HUES6 (cell line): ENCODE measurements around the gene TJAP1.

Experiments
- H3K27ac ChIP-seq: 2 replicates; pipeline ENCODE4 v1.7.0; 2013; ENCODE audit warnings: low read depth, mild to moderate bottlenecking, low read length, inconsistent platforms
- H3K27me3 ChIP-seq: 2 replicates; pipeline ENCODE4 v1.6.1; 2013; ENCODE audit warnings: low read length; ENCODE audit not compliant: control insufficient read depth, insufficient read depth
- H3K36me3 ChIP-seq: 2 replicates; pipeline ENCODE4 v1.6.1; 2013; ENCODE audit warnings: low read length; ENCODE audit not compliant: control insufficient read depth, insufficient read depth
- H3K4me1 ChIP-seq: 2 replicates; pipeline ENCODE4 v1.6.1; 2013; ENCODE audit warnings: low read length; ENCODE audit not compliant: control insufficient read depth, insufficient read depth
- H3K4me3 ChIP-seq: 2 replicates; pipeline ENCODE4 v1.5.1; 2013; ENCODE audit warnings: low read depth, low read length
- H3K9ac ChIP-seq: one replicate; pipeline ENCODE4 v1.6.1; 2013; ENCODE audit warnings: mild to moderate bottlenecking, low read length
- H3K9me3 ChIP-seq: 2 replicates; pipeline ENCODE4 v1.6.1; 2013; ENCODE audit warnings: low read depth, low read length; ENCODE audit not compliant: control insufficient read depth, insufficient read depth

Gene TJAP1

GRCh38 chr6:43488667-43489276 lies 11.4 kb downstream of the TJAP1 start:
- Histone ChIP-seq H3K9ac (peak overlapping the region; percentile 28), H3K4me3 (no peak overlapping the region), H3K27me3 (no peaks in the 10 kb centered on the region), H3K4me1 (peaks cover 18% of the 10 kb centered on the region), H3K36me3 (peaks cover 6% of the 10 kb centered on the region; the same call in 1 of the 2 replicates), H3K9me3 (no peaks in the 10 kb centered on the region), H3K27ac (no peak overlapping the region)

GRCh38 chr6:43489277-43490072 lies 12.1 kb downstream of the TJAP1 start:
- Histone ChIP-seq H3K9me3 (no peaks in the 10 kb centered on the region), H3K36me3 (peaks cover 6% of the 10 kb centered on the region; the same call in 1 of the 2 replicates), H3K27me3 (no peaks in the 10 kb centered on the region), H3K27ac (no peak overlapping the region), H3K4me1 (peaks cover 18% of the 10 kb centered on the region), H3K9ac (no peak overlapping the region), H3K4me3 (no peak overlapping the region)

DNA sequence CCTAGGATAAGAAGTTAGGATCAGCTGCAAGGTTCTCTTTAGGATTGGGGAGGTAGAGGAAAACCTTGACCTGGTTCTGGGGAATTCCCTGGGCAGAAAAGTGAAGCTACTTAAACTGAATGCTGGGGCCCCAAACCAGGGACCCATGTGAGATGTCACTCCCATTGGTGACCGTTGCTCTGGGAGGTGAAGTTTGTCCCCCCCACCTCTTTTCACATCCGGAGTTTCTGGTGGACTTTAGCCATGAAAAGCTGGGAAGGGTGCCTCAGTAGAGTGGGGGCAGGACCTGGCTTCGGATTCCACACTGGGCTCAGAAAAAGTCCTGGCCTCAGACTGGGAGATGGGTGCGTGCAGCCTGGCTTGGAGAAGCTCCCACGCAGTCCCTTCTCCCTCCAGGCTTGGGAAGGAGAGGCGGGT lies 13.2 kb downstream of the TJAP1 start:
- H3K4me3 ChIP-seq = no peak overlapping the region
- peaks cover 2% of the 10 kb centered on the region; the same call in 1 of the 2 replicates for H3K36me3 ChIP-seq
- H3K9ac ChIP-seq = no peak overlapping the region
- peaks cover 27% of the 10 kb centered on the region for H3K4me1 ChIP-seq
- H3K27me3 ChIP-seq = no peaks in the 10 kb centered on the region
- H3K27ac ChIP-seq = no peak overlapping the region
- H3K9me3 ChIP-seq = no peaks in the 10 kb centered on the region

DNA sequence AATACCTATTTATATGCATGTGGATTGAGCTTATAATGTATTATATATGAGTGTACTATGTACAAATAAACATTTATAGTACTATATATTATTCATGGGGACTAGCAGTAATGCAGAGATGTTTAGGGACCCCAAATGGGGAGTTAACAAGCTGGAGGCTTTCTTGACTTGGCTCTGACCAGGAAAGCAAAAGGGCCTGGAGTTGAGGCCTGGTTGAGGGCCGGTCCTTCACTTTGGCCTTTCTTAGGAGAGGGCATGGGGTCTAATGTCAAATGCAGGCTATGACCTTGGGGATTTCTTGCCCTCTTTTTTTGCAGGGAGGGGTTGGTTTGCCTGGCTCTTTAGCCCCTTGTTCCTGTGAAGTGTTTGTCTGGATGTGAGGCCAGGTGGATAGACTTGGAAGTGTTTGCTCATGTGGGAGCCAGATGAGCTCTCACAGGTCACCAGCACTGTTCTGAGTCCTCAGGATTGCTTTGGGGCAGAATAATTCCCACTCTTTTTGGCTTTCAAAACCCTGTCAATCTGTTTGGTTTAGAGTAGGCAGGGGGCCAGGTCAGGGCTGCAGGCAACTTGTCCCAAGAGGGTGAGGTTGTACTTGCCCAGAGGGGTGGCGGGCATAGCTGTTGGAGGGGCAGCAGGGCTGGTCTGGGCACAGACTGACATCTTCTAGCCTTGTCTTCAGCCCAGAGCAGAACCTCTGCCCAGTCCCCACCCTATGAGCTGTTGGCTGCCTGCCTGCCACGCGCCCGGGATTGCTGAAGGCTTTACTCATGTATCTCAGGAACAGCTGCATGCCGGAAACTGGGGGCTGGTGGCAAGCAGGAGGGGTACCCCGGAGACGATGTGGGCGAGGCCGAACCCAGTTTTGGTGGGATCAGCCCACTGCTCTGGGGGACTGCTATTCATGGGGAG lies 14.6 kb downstream of the TJAP1 start:
- H3K27ac ChIP-seq = no peak overlapping the region
- H3K4me3 ChIP-seq = no peak overlapping the region
- no peak overlapping the region for H3K9ac ChIP-seq
- no peaks in the 10 kb centered on the region for H3K9me3 ChIP-seq
- H3K27me3 ChIP-seq = no peaks in the 10 kb centered on the region
- peaks cover 37% of the 10 kb centered on the region for H3K4me1 ChIP-seq
- no peaks in the 10 kb centered on the region for H3K36me3 ChIP-seq

DNA sequence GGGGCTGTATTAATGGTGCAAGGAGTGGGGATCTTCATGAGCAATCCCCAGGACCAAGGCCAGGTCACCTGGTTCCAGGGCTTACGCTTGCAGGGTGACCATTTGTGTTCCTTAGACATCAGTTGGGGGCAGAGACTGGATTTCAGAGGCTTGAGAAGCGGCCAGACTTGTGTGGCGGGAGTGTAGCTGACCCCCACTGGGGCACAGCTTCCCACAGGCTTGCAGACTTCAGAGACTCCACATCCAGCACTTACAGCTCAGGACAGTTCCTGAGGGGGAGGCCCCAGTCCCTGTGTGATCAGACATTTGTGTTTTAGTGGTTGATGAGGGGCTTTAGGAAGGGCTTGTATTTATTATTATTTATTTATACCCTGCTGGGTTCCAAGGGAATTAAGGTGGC lies 15.3 kb downstream of the TJAP1 start:
- H3K27ac ChIP-seq = no peak overlapping the region
- no peaks in the 10 kb centered on the region for H3K9me3 ChIP-seq
- no peaks in the 10 kb centered on the region for H3K27me3 ChIP-seq
- H3K36me3 ChIP-seq = peaks cover 5% of the 10 kb centered on the region
- H3K4me3 ChIP-seq = no peak overlapping the region
- H3K4me1 ChIP-seq = peaks cover 37% of the 10 kb centered on the region
- H3K9ac ChIP-seq = no peak overlapping the region

GRCh38 chr6:43493230-43493629 lies 15.9 kb downstream of the TJAP1 start:
- no peak overlapping the region for H3K9ac ChIP-seq
- H3K27ac ChIP-seq = no peak overlapping the region
- peaks cover 37% of the 10 kb centered on the region for H3K4me1 ChIP-seq
- no peaks in the 10 kb centered on the region for H3K9me3 ChIP-seq
- H3K4me3 ChIP-seq = no peak overlapping the region
- H3K27me3 ChIP-seq = no peaks in the 10 kb centered on the region
- H3K36me3 ChIP-seq = peaks cover 11% of the 10 kb centered on the region

- no peaks in the 10 kb centered on the region for H3K27me3 ChIP-seq
- H3K4me3 ChIP-seq = no peak overlapping the region
- no peak overlapping the region for H3K9ac ChIP-seq
- peaks cover 34% of the 10 kb centered on the region for H3K4me1 ChIP-seq
- H3K27ac ChIP-seq = no peak overlapping the region
- H3K9me3 ChIP-seq = no peaks in the 10 kb centered on the region
- H3K36me3 ChIP-seq = peaks cover 17% of the 10 kb centered on the region
Measured at GRCh38 chr6:43493833-43494232, 16.5 kb downstream of the TJAP1 start.

DNA sequence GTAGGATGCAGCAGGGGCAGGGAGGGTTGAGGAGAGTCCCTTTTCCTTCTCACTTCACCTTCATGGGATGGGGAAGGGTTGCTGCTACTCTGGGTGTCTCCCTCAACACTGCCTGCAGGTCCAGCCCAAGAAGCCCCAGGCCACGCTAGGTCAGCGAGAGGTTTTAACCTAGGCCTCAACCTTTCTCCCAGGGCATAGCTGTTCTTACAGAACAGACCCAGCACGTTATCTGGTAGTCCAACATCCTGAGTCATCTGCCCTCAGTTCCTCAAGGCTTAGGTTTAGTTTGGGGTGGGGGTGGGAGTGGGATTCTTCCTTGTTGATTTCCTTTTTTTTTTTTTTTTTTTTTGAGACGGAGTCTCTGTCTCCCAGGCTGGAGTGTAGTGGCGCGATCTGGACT lies 17.0 kb downstream of the TJAP1 start:
- H3K4me1 ChIP-seq = peaks cover 30% of the 10 kb centered on the region
- H3K27ac ChIP-seq = no peak overlapping the region
- no peaks in the 10 kb centered on the region for H3K27me3 ChIP-seq
- peaks cover 22% of the 10 kb centered on the region for H3K36me3 ChIP-seq
- H3K4me3 ChIP-seq = no peak overlapping the region
- no peak overlapping the region for H3K9ac ChIP-seq
- H3K9me3 ChIP-seq = no peaks in the 10 kb centered on the region

- Histone ChIP-seq H3K36me3 (peaks cover 26% of the 10 kb centered on the region), H3K4me1 (peaks cover 29% of the 10 kb centered on the region), H3K27me3 (no peaks in the 10 kb centered on the region), H3K4me3 (no peak overlapping the region), H3K9me3 (no peaks in the 10 kb centered on the region), H3K9ac (no peak overlapping the region), H3K27ac (no peak overlapping the region)
Measured at GRCh38 chr6:43494766-43495165, 17.4 kb downstream of the TJAP1 start.

GRCh38 chr6:43495409-43495941 lies 18.1 kb downstream of the TJAP1 start:
- Histone ChIP-seq H3K27ac (0 out of 2 replicates have a peak overlapping the region, but pooled peaks have one; percentile 2), H3K27me3 (no peaks in the 10 kb centered on the region), H3K4me3 (no peak overlapping the region), H3K36me3 (peaks cover 33% of the 10 kb centered on the region), H3K9me3 (no peaks in the 10 kb centered on the region), H3K4me1 (peaks cover 29% of the 10 kb centered on the region), H3K9ac (peak overlapping the region; percentile 38)
